Natural killer cell (primary cell): Measurements from ENCODE around the gene PSME4. TPM values are rescaled to one million over a fixed set of nuclear protein-coding genes. Genes with fewer than 3 reads are reported as not detected.
"Not testable (repeated sequence)": the region's sequence is repeated elsewhere in the genome, so short reads cannot be mapped to it uniquely, and the experiment has no call there.

ENCODE experiments used
- ATAC-seq, 3 donors: fragments of 150-1000 bp in 2 of 3; fragments of 200-7000 bp in 1 of 3; cut with Tn5 transposase; 1 replicate in 1 of 3; 2 replicates in 2 of 3; pipeline ENCODE4 v1.10.0; 2021; ENCODE audit warnings: mild to moderate bottlenecking in 2 of 3, moderate library complexity in 2 of 3
- DNase-seq, 2 donors: peaks; one replicate each; pipeline versions ENCODE4 v3.0.0 to v3.0.0-alpha.2; 2013 to 2021; ENCODE audit warnings: mixed read lengths in 1 of 2
- H3K27ac ChIP-seq: one replicate; pipeline ENCODE4 v1.5.1; 2013; ENCODE audit warnings: mild to moderate bottlenecking, low read length
- H3K27me3 ChIP-seq: one replicate; pipeline ENCODE4 v1.6.1; 2013; ENCODE audit warnings: low read length; ENCODE audit not compliant: control insufficient read depth, insufficient read depth
- H3K36me3 ChIP-seq: one replicate; pipeline ENCODE4 v1.6.1; 2013; ENCODE audit warnings: low read length; ENCODE audit not compliant: control insufficient read depth, insufficient read depth
- H3K4me1 ChIP-seq: one replicate; pipeline ENCODE4 v1.6.1; 2013; ENCODE audit warnings: low read length; ENCODE audit not compliant: control insufficient read depth, insufficient read depth
- H3K4me3 ChIP-seq: one replicate; pipeline ENCODE4 v1.5.1; 2013; ENCODE audit warnings: low read length
- H3K9me3 ChIP-seq: one replicate; pipeline ENCODE4 v1.6.1; 2013; ENCODE audit warnings: low read length; ENCODE audit not compliant: control insufficient read depth, insufficient read depth
- H3K27ac Mint-ChIP-seq, 2 donors: one replicate each; pipeline ENCODE4 v1.8.0; 2022; ENCODE audit warnings: mild to moderate bottlenecking in 2 of 2, mixed read lengths in 2 of 2, moderate library complexity in 1 of 2
- H3K27me3 Mint-ChIP-seq, 2 donors: one replicate each; pipeline ENCODE4 v1.8.0; 2022; ENCODE audit warnings: low read depth in 2 of 2, mixed read lengths in 2 of 2
- H3K36me3 Mint-ChIP-seq: one replicate; pipeline ENCODE4 v1.8.0; 2022; ENCODE audit warnings: mixed read lengths
- H3K4me1 Mint-ChIP-seq, 2 donors: one replicate each; pipeline ENCODE4 v1.8.0; 2022; ENCODE audit warnings: mixed read lengths in 2 of 2
- H3K4me3 Mint-ChIP-seq: one replicate; pipeline ENCODE4 v1.8.0; 2022; ENCODE audit warnings: mild to moderate bottlenecking, moderate library complexity, mixed read lengths
- H3K9me3 Mint-ChIP-seq, 2 donors: one replicate each; pipeline ENCODE4 v1.8.0; 2022; ENCODE audit warnings: mixed read lengths in 2 of 2
- CTCF ChIP-seq: fragments of 200-600 bp; IDR thresholded peaks from one replicate; pipeline ENCODE4 v1.8.0; 2022; ENCODE audit warnings: antibody characterized with exemption
- WGBS: methylation state at CpG from one replicate; pipeline ENCODE4 v1.1.7; 2013; ENCODE audit warnings: missing lambda C conversion rate; ENCODE audit not compliant: insufficient coverage; 5-methylcytosine and 5-hydroxymethylcytosine counted together
- intact Hi-C: fragments of 100-400 bp; cut with micrococcal nuclease; formaldehyde crosslinking; loops from one replicate; pipeline ENCODE4 v1.14.2; 2022
- total RNA-seq, 4 donors: library from RNA; stranded (reverse); fragments of 120-200 nt in 1 of 4; gene quantifications; one replicate each; pipeline versions ENCODE4 v1.2.3 to v1.2.4, GENCODE V29; 2013 to 2022

Gene PSME4
- total RNA-seq, 3 donors from 2014 or later (not counting 1 experiment from before 2014, with no cell fraction given) = 140 to 149 (median 141) TPM

GRCh38 chr2:53827398-53828175 lies 143.2 kb downstream of the PSME4 start:
- Mint-ChIP-seq H3K4me3 (no peak overlapping the region), H3K4me1 (no peaks in the 10 kb centered on the region), H3K9me3 (peaks cover 0 to 3% of the 10 kb centered on the region in 2 donors), H3K27me3 (no peaks in the 10 kb centered on the region), H3K27ac (no peak overlapping the region), H3K36me3 (no peaks in the 10 kb centered on the region)
- H3K4me3 ChIP-seq = no peak overlapping the region
- no peaks in the 10 kb centered on the region for H3K4me1 ChIP-seq
- H3K27me3 ChIP-seq = no peaks in the 10 kb centered on the region
- no peak for DNase-seq
- H3K36me3 ChIP-seq = peaks cover 4% of the 10 kb centered on the region
- intact Hi-C loops = no loop called here
- 94% methylated on average over 3 of the region's 3 CpGs for WGBS
- no peak for ATAC-seq
- no peak overlapping the region for H3K27ac ChIP-seq
- TF ChIP-seq CTCF = no peak
- no peaks in the 10 kb centered on the region for H3K9me3 ChIP-seq

- DNase-seq (no peak), ATAC-seq (no peak)
- 100% methylated on average over 3 of the region's 3 CpGs for WGBS
- Histone ChIP-seq H3K9me3 (no peaks in the 10 kb centered on the region), H3K36me3 (peaks cover 4% of the 10 kb centered on the region), H3K4me3 (no peak overlapping the region), H3K4me1 (no peaks in the 10 kb centered on the region), H3K27ac (no peak overlapping the region), H3K27me3 (no peaks in the 10 kb centered on the region)
- no peaks in the 10 kb centered on the region for H3K36me3 Mint-ChIP-seq
- no peaks in the 10 kb centered on the region for H3K4me1 Mint-ChIP-seq
- H3K27ac Mint-ChIP-seq = no peak overlapping the region
- no peak for TF ChIP-seq CTCF
- no peaks in the 10 kb centered on the region for H3K27me3 Mint-ChIP-seq
- intact Hi-C loops = no loop called here
- H3K9me3 Mint-ChIP-seq = peaks cover 0 to 3% of the 10 kb centered on the region in 2 donors
- H3K4me3 Mint-ChIP-seq = no peak overlapping the region
Measured at GRCh38 chr2:53826587-53827397, 144.0 kb downstream of the PSME4 start.

- Mint-ChIP-seq H3K4me1 (no peaks in the 10 kb centered on the region), H3K9me3 (peaks cover 0 to 3% of the 10 kb centered on the region in 2 donors), H3K4me3 (no peak overlapping the region), H3K27ac (no peak overlapping the region), H3K36me3 (no peaks in the 10 kb centered on the region), H3K27me3 (no peaks in the 10 kb centered on the region)
- no peaks in the 10 kb centered on the region for H3K9me3 ChIP-seq
- no peak for TF ChIP-seq CTCF
- DNase-seq (no peak), ATAC-seq (no peak)
- H3K4me3 ChIP-seq = no peak overlapping the region
- H3K27me3 ChIP-seq = no peaks in the 10 kb centered on the region
- intact Hi-C loops = no loop called here
- 100% methylated on average over 1 of the region's 1 CpG for WGBS
- no peaks in the 10 kb centered on the region for H3K4me1 ChIP-seq
- peaks cover 2% of the 10 kb centered on the region for H3K36me3 ChIP-seq
- H3K27ac ChIP-seq = no peak overlapping the region
Measured at GRCh38 chr2:53826030-53826410, 144.8 kb downstream of the PSME4 start.

- peaks cover 13% of the 10 kb centered on the region for H3K36me3 ChIP-seq
- ATAC-seq, H3K4me1 ChIP-seq, H3K27ac ChIP-seq, H3K27me3 ChIP-seq, H3K4me3 Mint-ChIP-seq, H3K27me3 Mint-ChIP-seq, H3K9me3 ChIP-seq, H3K36me3 Mint-ChIP-seq, H3K4me3 ChIP-seq, H3K27ac Mint-ChIP-seq, intact Hi-C loops, H3K9me3 Mint-ChIP-seq, H3K4me1 Mint-ChIP-seq: not testable (repeated sequence)
- WGBS = 96% methylated on average over 7 of the region's 9 CpGs
- DNase-seq = peak in 1 of 2 donors; percentile 15
Measured at GRCh38 chr2:53823639-53824038, 147.2 kb downstream of the PSME4 start.
